AG04450 (cell line): Measurements from ENCODE around the gene ZNF184. TPM values are rescaled to one million over a fixed set of nuclear protein-coding genes. Genes with fewer than 3 reads are reported as not detected.

ENCODE experiments used
- CTCF ChIA-PET: fragments of 300-600, 350-600 bp; formaldehyde crosslinking; extraction: SDS; loops from one replicate; lab custom pipeline; 2022; ENCODE audit warnings: antibody characterized with exemption, inconsistent platforms; lab: Charles Lee
- POLR2A ChIA-PET: fragments of 350-600 bp; formaldehyde crosslinking; extraction: SDS; loops from one replicate; lab custom pipeline; 2021; ENCODE audit warnings: antibody characterized with exemption, inconsistent platforms; lab: Yijun Ruan, JAX
- DNase-seq: peaks from one replicate; pipeline ENCODE4 v3.0.0-alpha.2; 2011; ENCODE audit warnings: low read depth, low spot score
- H3K27ac ChIP-seq: one replicate; pipeline ENCODE4 v1.5.1; 2012; ENCODE audit warnings: low read depth, low read length, control low read depth
- H3K27me3 ChIP-seq: one replicate; pipeline ENCODE4 v1.6.0; 2012; ENCODE audit warnings: low read length; ENCODE audit not compliant: control insufficient read depth, insufficient read depth
- H3K4me3 ChIP-seq: 2 replicates; pipeline ENCODE4 v1.5.1; 2011; ENCODE audit warnings: mild to moderate bottlenecking, low read depth, low read length, control low read depth
- H3K9me3 ChIP-seq: 2 replicates; pipeline ENCODE4 v1.5.1; 2012; ENCODE audit warnings: low read length; ENCODE audit not compliant: control insufficient read depth, insufficient read depth
- polyA plus RNA-seq: library from polyadenylated mRNA; depleted of rRNA; stranded (reverse); fragments of >200 nt; gene quantifications from 2 replicates; pipeline ENCODE4 v1.2.3, GENCODE V29; 2011
- TF ChIP-seq, protein P1 (sequence below): IDR thresholded peaks from 2 replicates; pipeline ENCODE4 v1.5.1; 2011; ENCODE audit warnings: low read depth, low read length, control low read depth, inconsistent platforms

Gene ZNF184
- polyA plus RNA-seq, 1 experiment, result 9.9 TPM

DNA sequence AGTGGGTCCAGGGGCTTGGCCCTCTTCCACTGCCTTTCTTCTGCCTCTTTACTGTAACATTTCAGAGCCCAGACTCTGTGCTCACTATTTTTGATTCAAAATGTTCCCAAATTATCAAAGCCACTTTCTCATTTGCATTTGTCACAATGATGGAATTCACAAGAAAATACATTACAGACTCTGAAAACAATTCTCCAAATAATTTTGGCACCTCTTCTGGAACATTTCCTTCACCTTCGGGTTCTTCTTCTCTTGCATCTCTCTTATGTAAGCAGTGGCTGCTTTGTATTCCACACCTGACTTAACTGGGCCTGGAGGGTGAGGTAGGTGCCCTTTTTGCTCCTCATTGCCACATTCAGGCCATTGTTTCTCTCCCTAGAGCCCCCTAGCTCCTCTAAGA lies 30.0 kb downstream of the ZNF184 start:
- no peak overlapping the region for H3K27ac ChIP-seq
- no peak for DNase-seq
- H3K4me3 ChIP-seq, result no peak overlapping the region
- TF ChIP-seq, protein P1, sequence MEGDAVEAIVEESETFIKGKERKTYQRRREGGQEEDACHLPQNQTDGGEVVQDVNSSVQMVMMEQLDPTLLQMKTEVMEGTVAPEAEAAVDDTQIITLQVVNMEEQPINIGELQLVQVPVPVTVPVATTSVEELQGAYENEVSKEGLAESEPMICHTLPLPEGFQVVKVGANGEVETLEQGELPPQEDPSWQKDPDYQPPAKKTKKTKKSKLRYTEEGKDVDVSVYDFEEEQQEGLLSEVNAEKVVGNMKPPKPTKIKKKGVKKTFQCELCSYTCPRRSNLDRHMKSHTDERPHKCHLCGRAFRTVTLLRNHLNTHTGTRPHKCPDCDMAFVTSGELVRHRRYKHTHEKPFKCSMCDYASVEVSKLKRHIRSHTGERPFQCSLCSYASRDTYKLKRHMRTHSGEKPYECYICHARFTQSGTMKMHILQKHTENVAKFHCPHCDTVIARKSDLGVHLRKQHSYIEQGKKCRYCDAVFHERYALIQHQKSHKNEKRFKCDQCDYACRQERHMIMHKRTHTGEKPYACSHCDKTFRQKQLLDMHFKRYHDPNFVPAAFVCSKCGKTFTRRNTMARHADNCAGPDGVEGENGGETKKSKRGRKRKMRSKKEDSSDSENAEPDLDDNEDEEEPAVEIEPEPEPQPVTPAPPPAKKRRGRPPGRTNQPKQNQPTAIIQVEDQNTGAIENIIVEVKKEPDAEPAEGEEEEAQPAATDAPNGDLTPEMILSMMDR, result no peak
- CTCF ChIA-PET, result no interaction called here
- POLR2A ChIA-PET, result no interaction called here
- H3K27me3 ChIP-seq, result no peaks in the 10 kb centered on the region
- H3K9me3 ChIP-seq, result peaks cover 9% of the 10 kb centered on the region

DNA sequence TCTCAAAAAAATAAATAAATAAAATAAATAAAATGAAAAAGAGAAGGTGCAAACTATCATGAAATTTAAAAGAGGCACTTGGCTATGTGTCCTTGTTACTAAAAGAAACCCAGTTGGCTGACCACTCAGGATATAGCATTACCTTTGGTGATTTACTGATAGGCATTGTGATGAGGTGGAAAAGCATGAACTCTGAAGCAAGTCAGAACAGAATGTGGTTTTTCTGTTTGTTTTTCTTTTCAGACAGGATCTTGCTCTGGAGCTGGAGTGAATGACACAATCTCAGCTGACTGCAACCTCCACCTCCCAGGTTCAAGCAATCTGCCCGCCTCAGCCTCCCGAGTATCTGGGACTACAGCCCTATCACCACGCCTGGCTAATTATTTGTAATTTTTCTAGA lies 31.9 kb downstream of the ZNF184 start:
- DNase-seq, result no peak
- POLR2A ChIA-PET, result no interaction called here
- Histone ChIP-seq H3K27me3 (no peaks in the 10 kb centered on the region), H3K9me3 (peaks cover 2% of the 10 kb centered on the region), H3K4me3 (no peak overlapping the region), H3K27ac (no peak overlapping the region)
- TF ChIP-seq, protein P1, result no peak
- CTCF ChIA-PET, result no interaction called here

DNA sequence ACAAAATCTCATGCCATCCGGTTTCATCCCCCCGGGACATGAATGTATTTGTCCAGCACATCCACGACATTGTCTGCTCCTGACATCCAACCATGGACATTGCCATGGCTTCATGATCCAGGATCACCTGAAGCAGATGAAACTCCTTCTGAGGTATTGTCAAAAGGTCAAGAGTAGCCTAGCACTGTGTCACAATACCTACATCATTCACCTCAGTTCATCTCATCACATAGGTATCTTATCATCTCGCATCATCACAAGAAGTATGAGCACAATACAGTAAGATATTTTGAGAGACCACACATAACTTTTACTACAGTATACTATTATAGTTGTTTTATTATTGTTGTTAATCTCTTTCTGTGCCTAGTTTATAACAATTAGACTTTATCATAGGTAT lies 33.5 kb downstream of the ZNF184 start:
- Histone ChIP-seq H3K4me3 (no peak overlapping the region), H3K9me3 (peaks cover 2% of the 10 kb centered on the region; the same call in 1 of the 2 replicates), H3K27me3 (no peaks in the 10 kb centered on the region), H3K27ac (no peak overlapping the region)
- POLR2A ChIA-PET, result no interaction called here
- TF ChIP-seq, protein P1, result no peak
- no peak for DNase-seq
- CTCF ChIA-PET, result no interaction called here

DNA sequence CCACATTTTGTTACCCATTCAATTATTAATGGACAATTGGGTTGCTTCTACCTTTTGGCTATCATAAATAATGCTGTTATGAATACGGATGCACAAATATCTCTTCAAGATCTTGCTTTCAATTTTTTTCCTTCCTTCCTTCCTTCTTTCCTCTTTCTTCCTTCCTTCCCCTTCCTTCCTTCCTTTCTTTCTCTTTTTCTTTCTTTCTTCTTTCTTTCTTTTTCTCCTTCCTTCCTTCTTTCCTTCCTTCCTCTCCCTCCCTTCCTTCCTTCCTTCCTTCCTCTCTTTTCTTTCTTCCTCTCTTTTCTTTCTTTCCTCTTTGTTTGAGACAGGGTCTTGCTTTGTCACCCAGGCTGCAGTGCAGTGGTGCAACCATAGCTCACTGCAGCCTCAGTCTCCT lies 39.2 kb downstream of the ZNF184 start:
- ChIA-PET POLR2A (no interaction called here), CTCF (no interaction called here)

DNA sequence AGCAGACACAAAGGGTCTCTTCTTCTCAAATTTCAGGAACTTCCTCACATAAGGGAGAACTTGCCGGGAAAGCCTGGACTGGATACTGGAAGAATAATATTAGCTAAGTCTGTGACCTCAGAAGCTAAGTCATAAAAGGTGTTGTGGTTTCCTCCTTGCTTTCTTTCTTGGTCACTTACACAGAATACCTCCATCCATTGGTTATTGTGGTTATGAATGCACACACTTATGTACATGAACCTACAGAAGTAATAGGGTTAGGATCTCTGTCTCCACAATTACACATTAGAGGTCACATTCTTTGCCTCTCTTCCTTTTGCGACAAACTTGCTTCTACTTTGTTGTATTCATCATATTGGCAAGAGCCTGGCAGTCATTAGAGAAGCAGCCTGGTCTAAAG lies 43.9 kb downstream of the ZNF184 start:
- POLR2A ChIA-PET, result no interaction called here
- TF ChIP-seq, protein P1, result no peak
- Histone ChIP-seq H3K27ac (no peak overlapping the region), H3K9me3 (peaks cover 6% of the 10 kb centered on the region; the same call in 1 of the 2 replicates), H3K4me3 (no peak overlapping the region), H3K27me3 (no peaks in the 10 kb centered on the region)
- CTCF ChIA-PET, result no interaction called here
- no peak for DNase-seq

More for the DNA sequence above, 39.2 kb downstream of the ZNF184 start:
- no peak overlapping the region for H3K27ac ChIP-seq
- H3K9me3 ChIP-seq, result no peaks in the 10 kb centered on the region
- DNase-seq, result no peak
- H3K4me3 ChIP-seq, result no peak overlapping the region
- H3K27me3 ChIP-seq, result no peaks in the 10 kb centered on the region
- TF ChIP-seq, protein P1, result no peak
